ENCODE measurements around the gene C1QTNF6.

Gene C1QTNF6

GRCh38 chr22:37223965-37224551 is 36.0 kb upstream of the C1QTNF6 start:
- no peak for DNase-seq (ENCODE audit: low spot score)

GRCh38 chr22:37222440-37222971 is 34.5 kb upstream of the C1QTNF6 start:
- no peak for DNase-seq (ENCODE audit: low spot score)

DNA sequence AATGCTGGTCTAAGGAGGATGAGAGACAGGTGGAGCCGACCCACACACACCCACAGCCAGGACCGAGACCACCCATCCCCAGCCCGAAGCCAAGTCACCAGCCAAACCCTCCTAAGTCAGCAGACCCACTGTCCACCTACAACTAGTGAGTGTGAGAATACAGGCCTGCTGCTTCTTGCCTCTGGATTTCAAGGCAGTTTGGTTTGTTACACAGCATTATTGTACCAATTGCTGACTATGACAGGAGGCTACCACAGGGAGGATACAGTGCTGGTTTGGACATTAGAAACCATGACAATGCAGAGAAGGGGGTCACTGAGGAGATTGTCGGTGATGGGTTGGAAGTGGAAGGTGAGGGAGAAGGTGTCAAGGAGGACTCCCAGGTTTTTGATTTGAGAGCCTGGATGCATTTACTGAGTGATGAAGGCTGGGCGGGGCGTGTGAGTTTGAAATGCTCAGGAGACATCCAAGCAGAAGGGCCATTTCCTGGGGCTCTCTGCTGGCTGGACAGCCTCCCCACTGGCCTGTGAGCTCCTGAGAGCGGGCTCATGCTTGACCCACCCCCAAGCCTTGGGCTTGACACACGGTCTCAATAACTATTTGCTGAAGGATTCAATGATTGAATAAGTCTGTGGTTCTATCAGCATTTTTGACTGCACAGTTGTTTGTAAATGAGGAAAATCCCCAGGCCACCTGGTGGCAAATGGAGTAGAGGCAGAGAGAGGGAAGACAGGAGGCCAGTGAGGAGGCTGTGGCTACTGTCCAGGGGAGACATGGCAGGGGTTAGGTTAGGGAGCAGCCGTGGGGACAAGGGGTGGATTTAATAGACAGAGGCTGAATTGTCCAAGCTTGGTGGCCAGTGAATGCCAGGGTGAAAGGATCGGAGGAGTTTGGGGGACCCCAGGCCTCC is 33.6 kb upstream of the C1QTNF6 start:
- no peak for DNase-seq (ENCODE audit: low spot score)

GRCh38 chr22:37220543-37220981 is 32.5 kb upstream of the C1QTNF6 start:
- DNase-seq (ENCODE audit: low spot score), result no peak

- no peak for DNase-seq (ENCODE audit: low spot score)
These were observed 31.5 kb upstream of the C1QTNF6 start for GRCh38 chr22:37219533-37219932.

GRCh38 chr22:37218771-37219411 is 30.8 kb upstream of the C1QTNF6 start:
- no peak for DNase-seq (ENCODE audit: low spot score)

- DNase-seq (ENCODE audit: low spot score), result no peak
These were observed 30.3 kb upstream of the C1QTNF6 start for GRCh38 chr22:37218399-37218770.

DNA sequence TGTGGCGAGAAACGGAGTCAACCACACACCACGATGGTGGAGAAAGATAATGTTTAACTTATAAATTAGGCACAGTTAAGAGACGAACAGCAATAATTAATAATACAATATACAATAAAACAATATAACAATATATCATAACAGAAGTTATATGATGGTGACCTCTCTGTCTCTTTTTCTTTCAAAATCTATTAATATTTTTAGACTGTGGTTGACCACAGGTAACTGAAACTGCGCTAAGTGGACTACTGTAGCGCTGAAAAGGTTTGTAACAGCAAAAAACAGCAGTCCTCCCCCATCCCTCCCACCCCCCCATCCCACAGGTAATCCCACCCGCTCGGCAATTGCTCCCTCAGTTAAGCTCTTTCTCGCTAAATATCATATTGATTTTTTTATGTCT is 27.8 kb upstream of the C1QTNF6 start:
- no peak for DNase-seq (ENCODE audit: low spot score)

- no peak for DNase-seq (ENCODE audit: low spot score)
These were observed 26.6 kb upstream of the C1QTNF6 start for GRCh38 chr22:37214731-37215030.

DNA sequence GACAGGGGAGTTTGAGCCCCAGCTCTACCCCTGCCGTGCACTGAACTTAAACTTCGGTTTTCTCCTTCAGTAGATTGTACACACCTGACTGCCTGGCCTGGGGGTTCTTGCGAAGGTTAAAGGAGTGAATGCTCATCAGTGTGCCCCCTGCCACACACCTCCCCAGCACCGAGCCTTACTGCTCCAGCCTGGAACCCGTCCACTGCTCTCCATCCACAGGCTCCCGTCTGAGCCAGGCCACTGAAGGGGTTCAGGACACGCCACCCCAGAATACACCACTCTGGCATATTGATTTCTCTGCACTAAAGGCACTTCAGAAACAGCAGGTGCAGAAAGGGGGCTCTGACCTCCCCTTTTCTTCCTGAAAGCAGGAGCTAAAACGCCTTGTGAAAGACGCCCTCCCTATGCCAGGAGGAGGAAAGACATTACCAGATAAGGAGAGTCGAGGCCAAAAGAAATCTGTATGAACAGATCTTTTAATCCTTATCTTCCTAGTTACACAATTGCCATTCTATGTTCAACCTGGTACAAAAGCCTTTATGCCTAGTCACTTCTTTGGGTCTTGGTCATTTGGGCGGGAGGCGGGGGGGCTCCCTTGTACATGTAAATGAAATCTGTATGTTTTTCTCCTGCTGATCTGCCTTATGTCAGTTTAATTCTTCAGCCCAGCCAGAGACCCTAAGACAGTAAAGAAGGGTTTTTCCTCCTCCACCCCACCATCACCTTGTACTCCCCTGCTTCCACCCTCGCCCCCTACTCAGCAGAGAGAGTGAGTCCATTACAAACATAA is 26.1 kb upstream of the C1QTNF6 start:
- no peak for DNase-seq (ENCODE audit: low spot score)

GRCh38 chr22:37213218-37213855 is 25.3 kb upstream of the C1QTNF6 start:
- no peak for DNase-seq (ENCODE audit: low spot score)

DNA sequence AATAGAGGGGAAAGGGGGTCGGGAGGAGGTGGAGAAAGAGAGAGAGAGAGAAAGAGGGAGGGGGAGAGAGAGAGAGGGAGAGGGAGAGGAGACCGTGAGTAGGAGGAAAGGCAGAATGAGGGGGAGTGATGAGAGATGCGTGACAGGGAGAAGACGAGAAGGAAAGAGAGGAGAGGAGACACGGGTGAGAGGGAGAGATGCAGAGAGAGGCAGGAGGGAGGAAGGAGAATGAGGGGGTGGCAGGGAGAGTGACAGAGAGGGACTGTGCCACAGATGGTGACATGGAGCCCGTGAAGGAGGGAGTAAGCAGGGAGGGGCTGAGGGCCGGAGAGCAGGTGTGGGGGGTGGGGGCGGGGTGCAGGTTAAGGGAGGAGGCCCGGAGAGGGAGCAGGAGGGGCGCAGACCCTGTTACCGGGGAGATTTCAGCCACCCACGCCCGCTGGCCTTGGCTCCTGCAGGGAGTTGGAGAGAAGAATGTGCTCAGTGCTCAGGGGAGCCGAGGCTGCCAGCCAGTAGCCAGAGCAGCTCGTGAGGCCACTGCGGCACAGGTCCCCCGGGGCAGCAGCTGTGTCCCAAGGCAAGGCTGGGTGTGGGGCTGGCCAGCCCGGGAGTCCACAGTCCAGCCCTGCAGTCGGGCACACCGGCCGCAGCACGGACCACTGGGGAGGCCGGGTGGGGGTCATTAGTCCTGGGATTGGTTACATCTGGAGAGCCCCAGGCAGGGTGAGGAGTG is 24.3 kb upstream of the C1QTNF6 start, which contains the start of gene SSTR3:
SSTR3 (minus strand) TSS at position 304 of the 733 bp plus-strand sequence. CDS start 4,674 bp downstream, outside the sequence.
- no peak for DNase-seq (ENCODE audit: low spot score)

DNA sequence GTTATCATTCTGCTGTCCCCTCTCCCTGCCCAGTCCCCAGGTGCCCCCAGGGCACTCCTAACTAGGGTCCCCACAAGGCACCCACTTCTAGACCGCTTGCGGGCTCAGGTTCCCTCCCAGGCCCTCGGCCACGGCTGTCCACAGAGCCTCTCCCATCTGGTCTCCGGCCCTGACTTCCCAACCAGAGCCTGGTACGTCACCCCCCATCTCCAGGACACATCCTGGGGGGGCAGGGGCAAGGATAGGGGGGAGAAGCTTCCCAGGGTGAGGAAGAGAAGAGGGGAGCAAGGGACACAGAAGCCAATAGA is 23.8 kb upstream of the C1QTNF6 start:
- DNase-seq (ENCODE audit: low spot score), result no peak

DNA sequence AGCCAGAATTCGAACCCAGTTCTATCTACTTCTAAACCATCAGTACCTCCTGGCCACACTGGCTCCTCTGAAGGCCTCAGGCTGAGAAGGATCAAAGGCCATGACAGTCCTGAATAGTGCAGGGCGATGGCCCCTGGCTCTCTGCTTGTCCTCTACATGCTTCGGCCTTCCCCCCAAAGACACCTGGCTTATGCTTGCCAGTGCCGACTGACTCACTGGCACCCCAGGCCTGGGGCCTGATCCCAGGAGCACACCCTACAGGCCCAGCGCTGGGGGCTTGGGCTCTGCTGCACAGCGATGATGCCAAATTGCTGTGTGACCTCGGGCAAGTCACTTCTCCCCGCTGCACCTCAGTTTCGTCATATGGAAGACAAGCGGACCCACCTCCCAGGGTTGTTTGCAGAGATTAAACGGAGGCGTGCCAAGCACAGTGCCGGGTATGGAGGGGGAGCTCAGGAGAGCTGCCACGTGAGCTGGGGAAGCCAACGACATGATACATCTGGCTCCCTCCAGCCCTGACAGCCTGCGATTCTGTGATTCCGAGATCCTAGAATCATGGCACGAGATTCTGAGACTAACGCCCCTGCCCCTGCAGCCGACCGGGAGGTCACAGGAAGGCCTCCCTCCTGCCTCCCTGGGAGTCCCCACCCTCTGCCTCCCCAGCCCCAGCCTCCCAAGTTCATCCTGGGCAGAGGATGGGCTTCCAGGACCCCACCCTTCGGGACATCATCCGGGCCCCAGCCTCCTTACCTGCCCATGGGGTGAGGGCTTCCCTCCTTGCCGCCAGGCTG is 23.2 kb upstream of the C1QTNF6 start:
- no peak for DNase-seq (ENCODE audit: low spot score)

DNA sequence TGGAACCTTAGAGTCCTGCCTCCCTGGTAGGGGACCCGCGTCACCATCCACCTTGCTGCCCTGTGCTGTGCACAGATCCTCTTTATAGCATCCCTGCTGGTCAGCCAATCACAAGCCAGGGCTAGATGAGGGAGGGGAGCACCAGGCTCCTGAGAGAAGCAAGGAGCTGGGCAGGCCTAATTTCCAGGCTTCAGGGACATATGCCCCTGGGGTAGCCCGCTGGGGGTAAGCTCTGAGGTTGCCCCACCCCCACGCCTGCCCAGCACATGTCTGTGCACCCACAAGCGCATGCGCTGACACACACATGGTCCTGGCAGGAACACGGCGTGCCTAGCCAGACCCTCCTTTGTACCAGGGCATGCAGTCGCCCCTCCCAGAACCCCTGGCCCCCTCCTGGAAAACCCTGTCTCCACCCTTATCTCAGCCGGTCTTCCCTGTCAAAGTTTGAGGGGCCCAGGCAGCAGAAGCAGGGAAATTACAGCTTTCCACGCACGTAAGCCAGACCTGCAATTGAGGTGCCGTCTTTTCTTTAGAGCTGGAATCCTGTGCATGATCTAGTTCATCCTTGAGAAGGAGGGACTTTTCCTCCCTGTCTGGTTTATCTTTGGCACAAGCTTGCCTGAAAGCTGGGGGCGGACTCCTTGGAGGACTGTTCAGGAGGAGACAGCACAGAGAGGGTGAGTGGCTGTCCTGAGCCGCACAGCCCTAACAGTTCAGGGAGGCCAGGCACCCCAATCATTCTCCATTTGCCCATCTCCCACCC is 22.2 kb upstream of the C1QTNF6 start:
- DNase-seq (ENCODE audit: low spot score), result peak; percentile 33

DNA sequence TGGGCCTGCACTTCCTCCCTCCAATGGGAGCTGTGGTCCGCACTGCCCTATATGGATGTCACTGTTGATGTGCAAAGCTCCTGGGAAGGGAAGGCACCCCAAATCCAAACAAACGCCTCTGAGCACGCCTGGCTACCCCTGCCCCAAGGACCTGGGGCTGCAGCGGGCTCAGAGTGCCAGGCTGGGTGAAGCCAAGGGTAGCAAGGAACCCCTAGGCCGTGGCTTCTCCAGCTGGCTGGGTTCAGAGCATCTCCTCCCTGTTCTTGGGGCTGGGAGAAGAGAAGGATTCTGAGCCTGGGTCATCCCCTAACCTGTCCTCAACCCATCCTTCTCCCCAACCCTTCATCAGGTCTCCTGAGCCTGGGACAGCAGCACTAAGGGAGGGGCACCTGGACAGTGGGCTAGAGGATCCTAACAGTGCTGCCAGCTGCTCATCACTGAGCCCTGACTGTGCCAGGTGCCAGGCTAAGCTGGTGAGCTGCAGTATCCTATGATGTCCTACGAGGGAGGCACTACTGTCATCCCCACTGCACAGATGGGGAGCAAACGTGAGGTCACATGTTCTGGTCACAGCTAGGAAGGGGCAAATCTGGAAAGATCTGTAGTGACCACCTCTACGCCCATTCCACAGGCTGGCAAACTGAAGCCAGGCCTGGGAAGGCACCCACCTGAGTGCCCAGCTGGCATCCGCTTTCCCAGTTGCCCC is 21.2 kb upstream of the C1QTNF6 start:
- DNase-seq (ENCODE audit: low spot score), result no peak

GRCh38 chr22:37208401-37209139 is 20.5 kb upstream of the C1QTNF6 start:
- DNase-seq (ENCODE audit: low spot score), result no peak

DNA sequence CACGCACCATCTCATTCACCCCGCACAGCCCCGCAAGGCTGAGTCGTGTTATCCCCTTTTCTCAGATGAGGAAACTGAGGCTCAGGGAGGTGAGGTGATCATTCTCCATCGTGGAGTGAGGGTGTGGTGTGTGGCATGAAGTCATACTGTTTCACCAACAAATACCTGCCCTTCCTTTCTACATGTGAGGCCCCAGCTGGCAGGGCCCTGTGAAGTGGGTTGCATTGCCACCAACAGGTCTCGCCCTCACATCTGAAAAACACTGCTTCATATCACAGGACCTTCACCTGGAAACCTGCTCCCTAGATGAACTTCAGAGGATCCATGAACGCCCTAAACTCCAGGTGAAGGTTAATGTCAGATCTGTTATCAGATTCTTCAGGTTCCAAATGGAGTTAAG is 19.9 kb upstream of the C1QTNF6 start:
- no peak for DNase-seq (ENCODE audit: low spot score)
